HL-60/S4 (cell line): ENCODE data around the gene CSTPP1.

Experiments used
- in situ Hi-C: fragments of 300-500 bp; cut with MboI; formaldehyde crosslinking; loops from 2 replicates; pipeline ENCODE4 v1.14.3; 2022; ENCODE audit warnings: low sequenced_read_pairs

Gene CSTPP1

GRCh38 chr11:47152953-47153950 is 216.7 kb downstream of the CSTPP1 start:
- in situ Hi-C loops: loop anchor here (10.0 kb wide), 2 partner anchors 238 to 268 kb away; partner anchors contain the start of gene LRP4

- in situ Hi-C loops: loop anchor here (10.0 kb wide), 2 partner anchors 240 to 270 kb away; partner anchors contain the start of gene LRP4
Measured at GRCh38 chr11:47154616-47155570, 218.3 kb downstream of the CSTPP1 start.

- in situ Hi-C loops: loop anchor here (10.0 kb wide), 2 partner anchors 241 to 271 kb away; partner anchors contain the start of gene LRP4
Measured at GRCh38 chr11:47155879-47156278, 219.3 kb downstream of the CSTPP1 start.

DNA sequence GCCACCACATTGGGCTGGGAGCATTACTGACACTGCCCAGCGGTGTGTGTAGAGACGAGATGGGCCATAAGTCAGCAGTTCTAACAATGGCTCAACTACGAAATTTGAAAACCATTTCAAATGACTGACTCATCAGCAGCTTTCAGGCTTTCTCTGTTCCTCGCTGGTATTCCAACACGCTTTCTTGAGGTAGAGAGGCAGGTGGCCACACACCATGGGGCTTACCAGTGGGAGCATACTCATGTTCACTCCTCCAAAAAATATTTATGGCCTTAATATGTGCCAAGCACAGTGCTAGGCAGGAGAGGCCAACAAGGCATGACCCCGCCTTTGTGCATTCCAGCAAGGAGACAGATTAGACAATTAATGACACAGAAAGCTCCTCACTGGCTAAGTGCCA is 219.8 kb downstream of the CSTPP1 start:
- in situ Hi-C loops: loop anchor here (10.0 kb wide), 2 partner anchors 242 to 272 kb away; partner anchors contain the start of gene LRP4

- in situ Hi-C loops: loop anchor here (10.0 kb wide), 2 partner anchors 242 to 272 kb away; partner anchors contain the start of gene LRP4
Measured at GRCh38 chr11:47156951-47157350, 220.4 kb downstream of the CSTPP1 start.

- in situ Hi-C loops: loop anchor here (10.0 kb wide), 2 partner anchors 243 to 273 kb away; partner anchors contain the start of gene LRP4
Measured at GRCh38 chr11:47157805-47158204, 221.2 kb downstream of the CSTPP1 start.

DNA sequence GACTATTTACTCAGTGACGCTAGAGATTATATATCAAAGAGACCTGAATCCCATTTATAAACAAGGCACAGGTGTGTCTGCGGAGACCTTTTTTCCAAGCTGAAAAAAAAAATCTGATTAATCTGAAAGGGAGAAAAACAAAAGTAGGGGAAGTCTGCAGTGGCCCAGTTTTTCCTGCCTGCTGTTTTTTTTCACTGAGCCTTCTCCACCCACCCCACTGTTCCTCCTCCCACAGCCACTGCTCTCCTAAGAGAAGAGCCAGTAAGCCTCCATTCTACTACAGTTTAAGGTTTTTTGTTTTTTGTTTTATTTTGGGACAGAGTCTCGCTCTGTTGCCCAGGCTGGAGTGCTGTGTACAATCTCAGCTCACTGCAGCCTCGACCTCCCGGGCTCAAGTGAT is 221.7 kb downstream of the CSTPP1 start:
- in situ Hi-C loops: loop anchor here (10.0 kb wide), 2 partner anchors 243 to 273 kb away; partner anchors contain the start of gene LRP4

DNA sequence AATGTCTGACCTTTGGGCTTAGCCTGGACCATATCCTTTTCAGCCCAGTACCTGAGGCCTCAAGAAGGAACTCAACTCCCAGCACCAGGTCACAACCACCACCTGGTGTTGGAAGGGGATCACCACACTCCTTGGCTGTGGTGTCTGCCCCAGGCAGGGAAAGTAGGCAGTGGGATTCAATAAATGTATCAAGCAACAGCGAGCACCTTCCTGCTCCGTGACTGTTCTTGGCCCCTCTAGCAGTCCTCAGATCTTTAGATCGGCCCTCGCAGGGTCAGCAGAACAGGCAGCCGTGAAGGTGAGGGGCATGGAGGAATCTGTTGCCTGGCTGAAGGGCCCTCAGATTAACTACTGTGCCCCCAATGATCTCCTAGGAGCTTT is 224.2 kb downstream of the CSTPP1 start:
- in situ Hi-C loops: no loop called here

- in situ Hi-C loops: no loop called here
Measured at GRCh38 chr11:47161134-47161854, 224.7 kb downstream of the CSTPP1 start.

DNA sequence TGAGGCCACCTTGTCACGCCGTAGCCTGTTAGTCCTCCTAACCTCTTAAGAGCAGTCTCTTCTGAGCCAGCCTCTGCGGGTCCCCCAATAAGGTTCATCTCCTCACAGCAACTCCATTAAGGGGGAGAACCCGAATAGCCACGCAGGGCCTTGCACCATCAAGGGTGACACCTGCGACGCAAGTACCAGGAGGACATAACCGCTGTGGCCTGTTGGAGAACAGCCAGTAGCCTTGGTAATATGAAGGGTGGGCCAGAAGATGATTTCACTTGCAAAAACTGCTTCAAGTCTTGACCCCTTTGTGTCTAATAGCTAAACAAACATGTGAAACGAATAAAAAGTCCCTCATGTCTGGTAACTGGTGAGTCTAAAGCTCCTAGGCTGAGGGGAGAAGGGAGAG is 225.3 kb downstream of the CSTPP1 start:
- in situ Hi-C loops: no loop called here

DNA sequence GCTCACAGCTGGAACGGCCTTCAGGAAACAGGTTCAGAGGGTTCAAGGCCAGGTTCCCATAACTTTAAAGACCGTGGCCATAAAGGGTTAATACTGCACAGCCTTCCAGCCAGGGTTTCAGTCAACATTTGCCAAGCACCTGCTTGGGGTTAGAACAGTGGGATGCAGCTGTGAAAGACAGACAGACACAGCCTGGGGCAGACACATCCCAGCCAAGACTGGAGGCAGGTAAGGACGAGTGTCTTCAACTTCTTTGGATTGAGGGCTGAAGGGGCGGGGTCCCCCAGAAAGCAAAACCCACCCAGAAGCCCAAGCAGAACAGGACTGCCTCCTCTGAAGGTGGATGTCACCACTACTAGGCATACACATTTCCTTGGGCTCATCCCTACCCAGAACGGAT is 225.9 kb downstream of the CSTPP1 start:
- in situ Hi-C loops: no loop called here

GRCh38 chr11:47163193-47163592 is 226.6 kb downstream of the CSTPP1 start:
- in situ Hi-C loops: no loop called here

DNA sequence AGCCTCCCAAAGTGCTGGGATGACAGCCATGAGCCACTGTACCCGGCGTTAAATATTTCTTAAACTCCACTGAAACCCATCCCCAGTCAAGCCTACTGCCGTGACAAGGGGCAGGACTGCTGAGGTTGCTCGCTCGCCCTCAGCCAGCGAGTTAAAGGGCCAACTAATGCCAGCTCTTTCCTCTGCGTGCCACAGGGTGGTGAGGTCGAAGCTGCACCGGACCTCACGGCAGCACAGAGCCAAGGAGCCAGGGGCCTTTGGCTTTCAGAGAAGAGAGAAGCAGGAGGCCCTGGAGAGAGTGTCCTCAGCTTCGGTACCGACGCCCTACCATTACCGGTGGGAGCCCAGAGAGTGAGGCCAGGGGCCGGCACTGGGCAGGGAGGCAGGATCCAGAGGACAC is 227.3 kb downstream of the CSTPP1 start:
- in situ Hi-C loops: no loop called here

DNA sequence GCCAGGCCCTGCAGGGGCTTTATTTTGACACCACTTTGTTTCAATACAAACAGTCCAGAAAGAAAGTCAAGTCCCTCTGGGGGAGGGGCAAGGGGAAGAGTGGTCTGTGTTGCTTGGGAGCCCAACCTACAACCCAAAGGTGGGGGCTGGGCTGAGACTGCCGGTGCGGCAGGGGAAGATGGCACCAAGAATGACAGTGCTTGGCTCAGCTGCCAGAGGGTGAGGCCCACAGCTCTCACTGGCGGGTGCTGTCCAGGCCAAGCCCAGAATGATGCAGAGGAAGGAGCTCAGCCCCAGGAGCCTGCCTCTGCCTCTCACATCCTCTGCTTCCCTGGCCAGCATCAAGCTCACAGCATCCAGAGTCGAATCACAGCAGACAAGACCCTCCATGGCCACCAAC is 227.8 kb downstream of the CSTPP1 start:
- in situ Hi-C loops: no loop called here

DNA sequence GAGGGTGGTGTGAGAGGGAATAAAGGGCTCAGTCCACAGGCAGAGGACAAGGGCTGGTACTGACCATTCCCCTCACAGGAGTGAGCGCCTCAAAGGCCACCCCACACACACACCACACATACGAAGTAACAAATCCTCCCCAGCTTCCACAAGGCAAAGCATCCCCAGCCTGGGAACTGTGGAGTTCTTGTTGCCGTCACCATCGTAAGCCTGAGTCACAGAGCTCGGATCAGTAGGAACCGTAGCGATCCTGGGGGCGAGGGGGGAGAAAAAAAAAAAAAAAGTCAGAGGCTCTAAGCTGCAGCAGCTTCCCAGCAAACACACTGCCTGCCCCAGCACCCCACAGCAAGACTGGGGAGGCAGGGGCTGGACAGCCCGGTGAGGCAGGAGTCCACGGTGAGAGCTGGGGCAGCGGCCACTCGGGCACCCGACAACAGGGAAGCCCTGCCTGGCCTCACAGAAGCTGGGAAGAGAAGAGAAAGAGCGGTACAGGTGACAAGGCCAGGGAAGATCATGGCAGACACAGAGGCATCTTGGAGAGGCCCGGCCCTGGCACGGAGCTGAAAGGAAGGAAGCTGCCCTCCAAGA is 228.8 kb downstream of the CSTPP1 start:
- in situ Hi-C loops: no loop called here

GRCh38 chr11:47166368-47166767 is 229.8 kb downstream of the CSTPP1 start:
- in situ Hi-C loops: no loop called here

DNA sequence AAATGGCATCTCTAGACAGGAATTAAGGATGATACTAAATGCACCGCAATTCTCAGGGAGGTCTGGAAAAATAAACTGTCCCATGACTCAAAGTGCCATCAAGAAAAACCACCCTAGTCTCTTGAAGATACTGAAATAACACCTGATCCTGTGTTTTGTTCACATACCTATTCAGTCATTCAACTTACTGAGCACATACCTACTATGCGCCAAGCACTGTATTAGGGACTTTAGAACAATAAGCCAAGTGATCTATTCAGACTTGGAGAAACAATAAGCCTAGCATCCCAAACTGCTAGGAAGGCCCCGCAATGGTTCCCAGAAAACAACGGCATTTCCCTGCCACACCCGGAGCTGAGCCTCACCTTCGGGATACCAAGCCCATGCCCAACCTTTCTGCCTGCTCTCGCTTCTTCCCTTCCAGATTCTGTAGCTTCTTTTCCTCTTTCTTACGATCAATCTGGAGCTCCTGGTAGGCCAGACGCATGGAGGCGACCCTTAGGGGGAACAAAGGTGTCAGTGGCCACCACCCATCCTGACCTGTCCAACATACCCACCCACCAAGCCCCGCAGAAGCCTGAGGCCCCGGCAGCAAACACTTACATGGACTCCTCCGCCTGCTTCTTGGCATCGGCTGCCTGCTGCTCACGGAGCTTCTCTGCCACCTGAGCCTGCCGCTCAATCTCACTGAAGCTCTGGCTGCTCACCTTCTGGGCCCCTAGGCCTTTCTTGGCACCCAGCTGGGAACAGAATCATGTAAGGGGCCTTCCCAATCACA is 234.7 kb downstream of the CSTPP1 start:
- in situ Hi-C loops: no loop called here

- in situ Hi-C loops: no loop called here
Measured at GRCh38 chr11:47171856-47172255, 235.3 kb downstream of the CSTPP1 start.

GRCh38 chr11:47172740-47173336 is 236.3 kb downstream of the CSTPP1 start:
- in situ Hi-C loops: no loop called here
